HG03442 (cell line): ENCODE results near the gene ELF5.

ENCODE experiments used
- ATAC-seq: cut with Tn5 transposase; IDR thresholded peaks from one replicate; pipeline ENCODE4 v1.9.1; 2021; ENCODE audit warnings: mild to moderate bottlenecking, moderate library complexity; ENCODE audit not compliant: unreplicated experiment

Gene ELF5

GRCh38 chr11:34493926-34494595 lies 19.5 kb downstream of the ELF5 start:
- no peak for ATAC-seq

GRCh38 chr11:34493468-34493867 lies 20.1 kb downstream of the ELF5 start:
- ATAC-seq: no peak

- no peak for ATAC-seq
Observed at GRCh38 chr11:34492806-34493414, 20.7 kb downstream of the ELF5 start.

GRCh38 chr11:34490304-34490703 lies 23.3 kb downstream of the ELF5 start:
- no peak for ATAC-seq

GRCh38 chr11:34488855-34489557 lies 24.6 kb downstream of the ELF5 start:
- no peak for ATAC-seq

GRCh38 chr11:34487430-34487829 lies 26.2 kb downstream of the ELF5 start:
- peak; percentile 57 for ATAC-seq

GRCh38 chr11:34483106-34483874 lies 30.3 kb downstream of the ELF5 start:
- no peak for ATAC-seq

GRCh38 chr11:34481307-34481706 lies 32.3 kb downstream of the ELF5 start:
- no peak for ATAC-seq

- ATAC-seq: no peak
Observed at GRCh38 chr11:34480314-34480713, 33.3 kb downstream of the ELF5 start.

- no peak for ATAC-seq
Observed at GRCh38 chr11:34478845-34479663, 34.5 kb downstream of the ELF5 start.

GRCh38 chr11:34476849-34477248 lies 36.7 kb downstream of the ELF5 start:
- ATAC-seq: no peak

- no peak for ATAC-seq
Observed at GRCh38 chr11:34475656-34476055, 37.9 kb downstream of the ELF5 start.

- no peak for ATAC-seq
Observed at GRCh38 chr11:34473603-34474169, 39.9 kb downstream of the ELF5 start.

- ATAC-seq: no peak
Observed at GRCh38 chr11:34468209-34468841, 45.3 kb downstream of the ELF5 start.

GRCh38 chr11:34466802-34467488 lies 46.6 kb downstream of the ELF5 start:
- no peak for ATAC-seq

- no peak for ATAC-seq
Observed at GRCh38 chr11:34464591-34465051, 49.0 kb downstream of the ELF5 start.

- no peak for ATAC-seq
Observed at GRCh38 chr11:34461215-34461614, 52.4 kb downstream of the ELF5 start.

GRCh38 chr11:34460278-34460677 lies 53.3 kb downstream of the ELF5 start:
- ATAC-seq: no peak

- ATAC-seq: no peak
Observed at GRCh38 chr11:34459507-34460162, 54.0 kb downstream of the ELF5 start.
